GM23338 (cell line): Measurements from ENCODE around the gene ADSL. TPM values are rescaled to one million over a fixed set of nuclear protein-coding genes. Genes with fewer than 3 reads are reported as not detected.

ENCODE experiments used
- ATAC-seq: fragments of 200-7000 bp; cut with Tn5 transposase; 3 replicates; pipeline ENCODE4 v1.9.1; 2020
- DNase-seq: peaks from one replicate; pipeline ENCODE4 v3.0.0-alpha.2; 2015; ENCODE audit warnings: low spot score
- H2AFZ ChIP-seq: fragments of 200-600 bp; sonication (generic); 2 replicates; pipeline ENCODE4 v1.8.0; 2016; ENCODE audit warnings: antibody characterized with exemption, mild to moderate bottlenecking, moderate library complexity
- H3F3A ChIP-seq: fragments of 200-600 bp; sonication (generic); replicated peaks from 2 replicates; pipeline ENCODE4 v1.8.0; 2017; ENCODE audit warnings: antibody characterized with exemption, mixed run types, low read depth
- H3K27ac ChIP-seq: fragments of 200-600 bp; sonication (generic); 2 replicates; pipeline ENCODE4 v1.6.1; 2016; ENCODE audit warnings: low read depth
- H3K27me3 ChIP-seq: fragments of 200-600 bp; sonication (generic); 2 replicates; pipeline ENCODE4 v1.8.0; 2016; ENCODE audit warnings: mild to moderate bottlenecking, mixed run types, moderate library complexity; ENCODE audit not compliant: insufficient read depth
- H3K36me3 ChIP-seq: fragments of 200-600 bp; sonication (generic); 2 replicates; pipeline ENCODE4 v1.8.0; 2016; ENCODE audit warnings: mild to moderate bottlenecking; ENCODE audit not compliant: insufficient read depth
- H3K4me1 ChIP-seq: fragments of 200-600 bp; sonication (generic); 2 replicates; pipeline ENCODE4 v1.8.0; 2016; ENCODE audit warnings: mild to moderate bottlenecking, moderate library complexity; ENCODE audit not compliant: insufficient read depth
- H3K4me2 ChIP-seq: fragments of 200-600 bp; sonication (generic); 2 replicates; pipeline ENCODE4 v1.7.1; 2017; ENCODE audit warnings: mixed run types
- H3K4me3 ChIP-seq: fragments of 200-600 bp; sonication (generic); 2 replicates; pipeline ENCODE4 v1.6.1; 2016; ENCODE audit warnings: mixed run types
- H3K79me2 ChIP-seq: fragments of 200-600 bp; sonication (generic); replicated peaks from 2 replicates; pipeline ENCODE4 v1.8.0; 2017; ENCODE audit warnings: mild to moderate bottlenecking; ENCODE audit not compliant: insufficient read depth
- H3K9me2 ChIP-seq: fragments of 200-600 bp; sonication (generic); 2 replicates; pipeline ENCODE4 v1.8.0; 2017; ENCODE audit not compliant: insufficient read depth
- H4K20me1 ChIP-seq: fragments of 200-600 bp; sonication (generic); replicated peaks from 2 replicates; pipeline ENCODE4 v1.8.0; 2017; ENCODE audit warnings: mild to moderate bottlenecking; ENCODE audit not compliant: insufficient read depth
- H3K27ac Mint-ChIP-seq: 2 replicates; pipeline ENCODE4 v1.8.0; 2020; ENCODE audit warnings: inconsistent platforms, mild to moderate bottlenecking, moderate library complexity, mixed read lengths
- H3K27me3 Mint-ChIP-seq: 3 replicates; pipeline ENCODE4 v1.8.0; 2022; ENCODE audit warnings: low read depth, mild to moderate bottlenecking, moderate library complexity, mixed read lengths, inconsistent platforms; ENCODE audit not compliant: insufficient read depth, poor library complexity
- H3K36me3 Mint-ChIP-seq: 3 replicates; pipeline ENCODE4 v1.8.0; 2021; ENCODE audit warnings: low read depth, mild to moderate bottlenecking, inconsistent platforms, moderate library complexity, mixed read lengths
- H3K4me1 Mint-ChIP-seq: 3 replicates; pipeline ENCODE4 v1.8.0; 2020; ENCODE audit warnings: mild to moderate bottlenecking, inconsistent platforms, mixed read lengths
- H3K4me3 Mint-ChIP-seq: 3 replicates; pipeline ENCODE4 v1.8.0; 2021; ENCODE audit warnings: moderate library complexity, mild to moderate bottlenecking, inconsistent platforms, mixed read lengths
- H3K9me3 Mint-ChIP-seq: 3 replicates; pipeline ENCODE4 v1.8.0; 2020; ENCODE audit warnings: moderate library complexity, mild to moderate bottlenecking, inconsistent platforms, mixed read lengths
- CREB1 ChIP-seq: fragments of 250-450 bp; sonication (Bioruptor Pico); IDR thresholded peaks from 2 replicates; pipeline ENCODE4 v1.5.0; 2020; ENCODE audit warnings: low read depth, mild to moderate bottlenecking, moderate library complexity
- CTCF ChIP-seq, 2 experiments: fragments of 200-600 bp in 1 of 2; sonication (generic) in 1 of 2; conservative IDR thresholded peaks; 2 replicates each; pipeline versions ENCODE4 v1.5.1 to v1.6.1; 2016 to 2017; ENCODE audit warnings: antibody characterized with exemption in 2 of 2, low read depth in 2 of 2, mild to moderate bottlenecking in 2 of 2, moderate library complexity in 1 of 2
- ETS1 ChIP-seq: IDR thresholded peaks from 2 replicates; pipeline ENCODE4 v1.6.1; 2016; ENCODE audit warnings: antibody characterized with exemption
- EZH2 ChIP-seq: fragments of 200-600 bp; sonication (generic); IDR thresholded peaks from one replicate; pipeline ENCODE4 v1.8.0; 2017; ENCODE audit warnings: antibody characterized with exemption, mild to moderate bottlenecking, low read depth; ENCODE audit not compliant: unreplicated experiment
- EZH2phosphoT487 ChIP-seq: fragments of 200-600 bp; sonication (generic); IDR thresholded peaks from one replicate; pipeline ENCODE4 v1.8.1; 2018; ENCODE audit warnings: antibody characterized with exemption; ENCODE audit not compliant: unreplicated experiment
- JUNB ChIP-seq: IDR thresholded peaks from one replicate; pipeline ENCODE4 v1.6.1; 2016; ENCODE audit warnings: antibody characterized with exemption; ENCODE audit not compliant: unreplicated experiment
- NANOG ChIP-seq: IDR thresholded peaks from 2 replicates; pipeline ENCODE4 v1.6.1; 2016; ENCODE audit warnings: antibody characterized with exemption, borderline replicate concordance
- POLR2AphosphoS5 ChIP-seq: IDR thresholded peaks from 2 replicates; pipeline ENCODE4 v1.6.1; 2016; ENCODE audit warnings: antibody characterized with exemption, low read depth
- REST ChIP-seq: IDR thresholded peaks from one replicate; pipeline ENCODE4 v1.6.1; 2018; ENCODE audit warnings: antibody characterized with exemption; ENCODE audit not compliant: unreplicated experiment
- STAT1 ChIP-seq: IDR thresholded peaks from one replicate; pipeline ENCODE4 v1.6.1; 2016; ENCODE audit warnings: antibody characterized with exemption; ENCODE audit not compliant: unreplicated experiment
- ZNF114 ChIP-seq: fragments of 250-450 bp; sonication (Bioruptor Pico); IDR thresholded peaks from 2 replicates; pipeline ENCODE4 v1.5.0; 2020; ENCODE audit warnings: mild to moderate bottlenecking, moderate library complexity
- ZNF331 ChIP-seq: fragments of 250-450 bp; sonication (Bioruptor Pico); IDR thresholded peaks from 2 replicates; pipeline ENCODE4 v1.5.0; 2020; ENCODE audit warnings: low read depth, mild to moderate bottlenecking, moderate library complexity
- polyA plus RNA-seq: library from polyadenylated mRNA; unstranded; fragments of >200 nt; fragmentation: Nextera tagmentation; extraction: Ambion mirVana; gene quantifications from 2 replicates; pipeline ENCODE4 v1.2.1, GENCODE V29; 2016
- total RNA-seq: library from RNA; depleted of rRNA; stranded (reverse); fragments of >200 nt; shearing (Covaris generic); gene quantifications from 2 replicates; pipeline ENCODE4 v1.2.3, GENCODE V29; 2014

The ADSL gene
- total and polyA plus RNA-seq, 2 experiments from 2014 or later: 120 to 232 TPM

- no peaks in the 10 kb centered on the region for H3K4me1 ChIP-seq
- peaks cover 58% of the 10 kb centered on the region for H3F3A ChIP-seq
- no peak overlapping the region for H3K27ac Mint-ChIP-seq
- ATAC-seq (no peak), DNase-seq (no peak)
- H4K20me1 ChIP-seq: peaks cover 36% of the 10 kb centered on the region
- H3K27me3 Mint-ChIP-seq: peaks cover 2% of the 10 kb centered on the region
- H3K4me3 ChIP-seq: no peak overlapping the region
- H3K79me2 ChIP-seq: no peaks in the 10 kb centered on the region
- no peak overlapping the region for H3K27ac ChIP-seq
- TF ChIP-seq CREB1: no peak
- TF ChIP-seq CTCF (conservative IDR thresholded peaks at IDR 0.05; ENCODE audit: low read depth in 2 of 2): no peak
- TF ChIP-seq JUNB: no peak
- no peak for TF ChIP-seq POLR2AphosphoS5
- no peak for TF ChIP-seq STAT1
- H3K9me2 ChIP-seq: no peaks in the 10 kb centered on the region
- H3K9me3 Mint-ChIP-seq: no peaks in the 10 kb centered on the region
- no peak overlapping the region for H3K4me2 ChIP-seq
- H2AFZ ChIP-seq: no peak overlapping the region
- H3K4me1 Mint-ChIP-seq: no peaks in the 10 kb centered on the region
- H3K36me3 Mint-ChIP-seq: peaks cover 98% of the 10 kb centered on the region
- no peak overlapping the region for H3K4me3 Mint-ChIP-seq
- no peaks in the 10 kb centered on the region for H3K27me3 ChIP-seq
- peaks cover 85% of the 10 kb centered on the region for H3K36me3 ChIP-seq
Observed at GRCh38 chr22:40364431-40364830, 18.1 kb downstream of the ADSL start.

- Histone ChIP-seq H3F3A (peaks cover 65% of the 10 kb centered on the region), H3K36me3 (peaks cover 73% of the 10 kb centered on the region), H3K4me1 (no peaks in the 10 kb centered on the region), H3K79me2 (no peaks in the 10 kb centered on the region), H3K4me2 (no peak overlapping the region), H3K4me3 (no peak overlapping the region), H4K20me1 (peaks cover 28% of the 10 kb centered on the region), H3K27ac (no peak overlapping the region), H2AFZ (no peak overlapping the region), H3K27me3 (no peaks in the 10 kb centered on the region), H3K9me2 (no peaks in the 10 kb centered on the region)
- Mint-ChIP-seq H3K4me3 (no peak overlapping the region), H3K36me3 (peaks cover 88% of the 10 kb centered on the region), H3K27me3 (peaks cover 2% of the 10 kb centered on the region), H3K4me1 (peaks cover 1% of the 10 kb centered on the region; the same call in 1 of the 3 replicates), H3K9me3 (no peaks in the 10 kb centered on the region), H3K27ac (no peak overlapping the region)
- no peak for ATAC-seq
- DNase-seq: no peak
- TF ChIP-seq EZH2phosphoT487 (no peak), STAT1 (no peak), ETS1 (no peak), ZNF114 (CRISPR knock-in tag) (no peak), NANOG (no peak), POLR2AphosphoS5 (no peak), JUNB (no peak), EZH2 (no peak), CREB1 (no peak), ZNF331 (no peak), REST (no peak), CTCF (conservative IDR thresholded peaks at IDR 0.05; ENCODE audit: low read depth in 2 of 2) (no peak)
Observed at GRCh38 chr22:40366068-40366467, 19.8 kb downstream of the ADSL start.
